Activated CD8-positive, alpha-beta T cell treated with anti-CD3 and anti-CD28 coated beads for 36 hours (primary cell): ENCODE results near the gene AGPAT4. TPM values are rescaled to one million over a fixed set of nuclear protein-coding genes. Genes with fewer than 3 reads are reported as not detected.
A peak's percentile ranks its signal among the peaks of the same experiment; 100 is the strongest.

Experiments used
- ATAC-seq: fragments of 200-7000 bp; cut with Tn5 transposase; one replicate; pipeline ENCODE4 v1.10.0; 2021; ENCODE audit warnings: mild to moderate bottlenecking, moderate library complexity
- CTCF ChIA-PET: fragments of 350-600 bp; sonication (Branson Sonifier 250); formaldehyde crosslinking; loops from one replicate; lab custom pipeline; 2021; ENCODE audit warnings: antibody characterized with exemption; lab: Charles Lee
- POLR2A ChIA-PET: fragments of 350-600 bp; sonication (Branson Sonifier 250); formaldehyde crosslinking; loops from one replicate; lab custom pipeline; 2021; ENCODE audit warnings: antibody characterized with exemption; lab: Charles Lee
- DNase-seq: peaks from one replicate; pipeline ENCODE4 v3.0.0-alpha.2; 2020
- H3K27ac Mint-ChIP-seq: one replicate; pipeline ENCODE4 v1.8.0; 2021; ENCODE audit warnings: mild to moderate bottlenecking, mixed read lengths
- H3K27me3 Mint-ChIP-seq: one replicate; pipeline ENCODE4 v1.8.0; 2021; ENCODE audit warnings: mixed read lengths
- H3K36me3 Mint-ChIP-seq: one replicate; pipeline ENCODE4 v1.8.0; 2021; ENCODE audit warnings: low read depth, mixed read lengths
- H3K4me1 Mint-ChIP-seq: one replicate; pipeline ENCODE4 v1.8.0; 2021; ENCODE audit warnings: low read depth, mixed read lengths
- H3K4me3 Mint-ChIP-seq: one replicate; pipeline ENCODE4 v1.8.0; 2021; ENCODE audit warnings: mild to moderate bottlenecking, moderate library complexity, mixed read lengths
- H3K9me3 Mint-ChIP-seq: one replicate; pipeline ENCODE4 v1.8.0; 2021; ENCODE audit warnings: mixed read lengths
- intact Hi-C: fragments of 100-400 bp; cut with micrococcal nuclease; formaldehyde crosslinking; loops from one replicate; pipeline ENCODE4 v1.10.0; 2022
- total RNA-seq, 2 experiments: library from RNA; stranded (reverse); gene quantifications; one replicate each; pipeline ENCODE4 v1.2.3, GENCODE V29; 2021
- TF ChIP-seq, protein P1 (sequence below): fragments of 200-600 bp; IDR thresholded peaks from one replicate; pipeline ENCODE4 v1.8.0; 2022; ENCODE audit warnings: antibody characterized with exemption, mild to moderate bottlenecking

The AGPAT4 gene
- total RNA-seq, 2 experiments from 2014 or later: 3.5 to 4.7 TPM

DNA sequence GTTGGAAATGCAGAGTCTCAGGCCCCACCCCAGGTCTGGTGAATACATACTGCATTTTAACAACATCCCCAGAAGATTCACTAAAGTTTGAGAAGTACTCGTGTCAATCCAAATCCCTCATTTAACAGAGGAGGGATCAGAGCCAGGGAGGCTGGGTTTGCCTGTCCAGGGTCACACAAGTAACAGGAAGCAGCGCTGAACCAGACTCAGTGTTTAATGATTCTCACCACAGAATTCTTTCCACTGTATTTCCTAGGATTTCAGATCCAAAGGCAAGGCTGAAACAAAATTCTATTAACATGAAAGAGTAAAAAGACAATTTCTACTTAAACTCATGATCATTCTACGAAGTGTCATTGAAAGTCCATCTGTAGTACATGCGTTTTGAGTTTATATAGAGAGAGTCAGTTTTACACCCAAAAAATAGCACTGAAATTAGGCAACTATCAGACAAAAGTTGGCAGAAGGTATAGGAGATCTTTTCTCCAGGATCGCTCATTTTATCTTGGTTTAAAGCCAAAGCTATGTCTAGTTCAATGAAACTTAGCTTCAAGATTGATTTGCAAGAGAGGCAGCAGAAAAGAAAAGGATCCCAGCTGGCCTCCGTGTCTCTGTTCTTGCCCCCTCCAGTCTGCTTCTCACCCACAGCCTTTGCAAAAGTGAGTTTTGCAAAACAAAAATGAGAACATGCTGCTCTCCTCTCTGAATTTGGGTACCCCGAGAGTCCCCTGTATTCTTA, 6.0 kb upstream of the AGPAT4 start:
- ATAC-seq: no peak
- CTCF ChIA-PET: interaction anchor here (1.8 kb wide), 1 partner anchor 91 kb away, joined by 6 read pairs; no protein-coding TSS in a partner anchor
- no peak overlapping the region for H3K27ac Mint-ChIP-seq
- intact Hi-C loops: no loop called here
- POLR2A ChIA-PET: no interaction called here
- no peak overlapping the region for H3K4me3 Mint-ChIP-seq
- H3K4me1 Mint-ChIP-seq: peaks cover 3% of the 10 kb centered on the region
- TF ChIP-seq, protein P1, sequence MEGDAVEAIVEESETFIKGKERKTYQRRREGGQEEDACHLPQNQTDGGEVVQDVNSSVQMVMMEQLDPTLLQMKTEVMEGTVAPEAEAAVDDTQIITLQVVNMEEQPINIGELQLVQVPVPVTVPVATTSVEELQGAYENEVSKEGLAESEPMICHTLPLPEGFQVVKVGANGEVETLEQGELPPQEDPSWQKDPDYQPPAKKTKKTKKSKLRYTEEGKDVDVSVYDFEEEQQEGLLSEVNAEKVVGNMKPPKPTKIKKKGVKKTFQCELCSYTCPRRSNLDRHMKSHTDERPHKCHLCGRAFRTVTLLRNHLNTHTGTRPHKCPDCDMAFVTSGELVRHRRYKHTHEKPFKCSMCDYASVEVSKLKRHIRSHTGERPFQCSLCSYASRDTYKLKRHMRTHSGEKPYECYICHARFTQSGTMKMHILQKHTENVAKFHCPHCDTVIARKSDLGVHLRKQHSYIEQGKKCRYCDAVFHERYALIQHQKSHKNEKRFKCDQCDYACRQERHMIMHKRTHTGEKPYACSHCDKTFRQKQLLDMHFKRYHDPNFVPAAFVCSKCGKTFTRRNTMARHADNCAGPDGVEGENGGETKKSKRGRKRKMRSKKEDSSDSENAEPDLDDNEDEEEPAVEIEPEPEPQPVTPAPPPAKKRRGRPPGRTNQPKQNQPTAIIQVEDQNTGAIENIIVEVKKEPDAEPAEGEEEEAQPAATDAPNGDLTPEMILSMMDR: no peak
- H3K9me3 Mint-ChIP-seq: peaks cover 8% of the 10 kb centered on the region
- H3K36me3 Mint-ChIP-seq: peaks cover 3% of the 10 kb centered on the region
- DNase-seq: no peak
- H3K27me3 Mint-ChIP-seq: peaks cover 2% of the 10 kb centered on the region

DNA sequence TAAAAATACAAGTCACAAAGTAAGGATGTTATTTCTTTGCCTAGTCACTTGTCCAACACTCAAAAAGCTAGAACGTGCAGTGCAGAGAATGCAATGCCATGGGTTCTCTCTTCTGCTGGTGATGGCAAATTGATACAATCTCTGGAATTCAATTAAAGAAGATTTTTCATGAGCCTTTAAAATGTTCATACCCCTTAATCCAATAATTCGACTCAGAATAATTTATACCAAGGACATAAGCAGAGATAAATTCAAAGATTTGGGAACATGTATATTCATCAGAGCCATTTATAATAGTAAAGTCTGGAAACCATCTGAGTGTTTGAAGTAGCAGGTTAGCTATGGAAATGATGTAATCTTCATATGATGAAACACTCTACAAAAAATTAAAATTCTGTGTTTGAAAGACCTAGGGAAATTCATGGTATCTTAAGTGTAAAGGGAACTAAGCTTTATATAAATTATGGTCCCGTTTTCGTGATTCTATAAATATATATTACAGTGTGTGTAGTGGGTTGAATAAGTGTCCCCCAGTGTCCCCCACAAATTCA, 2.8 kb upstream of the AGPAT4 start:
- TF ChIP-seq, protein P1: no peak
- intact Hi-C loops: no loop called here
- Mint-ChIP-seq H3K36me3 (peaks cover 3% of the 10 kb centered on the region), H3K9me3 (peaks cover 8% of the 10 kb centered on the region), H3K27me3 (peaks cover 3% of the 10 kb centered on the region), H3K27ac (no peak overlapping the region), H3K4me1 (peaks cover 19% of the 10 kb centered on the region), H3K4me3 (no peak overlapping the region)
- ChIA-PET CTCF (no interaction called here), POLR2A (no interaction called here)
- DNase-seq: no peak
- ATAC-seq: no peak

DNA sequence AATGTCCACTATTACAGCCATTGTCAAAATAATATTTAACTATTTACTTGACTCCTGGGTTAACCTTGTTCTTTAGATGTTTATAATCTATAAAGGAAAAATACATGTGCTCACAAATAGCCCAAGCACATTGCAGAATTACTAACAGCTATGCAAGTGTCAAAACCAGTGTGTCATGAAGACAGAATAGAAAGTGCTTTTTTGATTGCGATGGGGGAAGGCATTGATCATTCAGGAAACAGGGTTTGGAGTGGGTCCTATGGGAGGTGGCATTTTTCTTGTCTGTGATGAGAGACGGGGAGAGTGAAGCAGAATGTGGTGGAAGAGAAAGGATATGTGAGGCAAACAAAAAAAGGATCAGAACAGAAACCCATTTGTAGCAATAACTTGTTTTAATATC, 1.0 kb upstream of the AGPAT4 start:
- Mint-ChIP-seq H3K4me3 (no peak overlapping the region), H3K4me1 (peaks cover 19% of the 10 kb centered on the region), H3K9me3 (no peaks in the 10 kb centered on the region), H3K36me3 (no peaks in the 10 kb centered on the region), H3K27me3 (peaks cover 3% of the 10 kb centered on the region), H3K27ac (no peak overlapping the region)
- DNase-seq (no peak), ATAC-seq (no peak)
- ChIA-PET CTCF (no interaction called here), POLR2A (no interaction called here)
- intact Hi-C loops: no loop called here
- TF ChIP-seq, protein P1: no peak

DNA sequence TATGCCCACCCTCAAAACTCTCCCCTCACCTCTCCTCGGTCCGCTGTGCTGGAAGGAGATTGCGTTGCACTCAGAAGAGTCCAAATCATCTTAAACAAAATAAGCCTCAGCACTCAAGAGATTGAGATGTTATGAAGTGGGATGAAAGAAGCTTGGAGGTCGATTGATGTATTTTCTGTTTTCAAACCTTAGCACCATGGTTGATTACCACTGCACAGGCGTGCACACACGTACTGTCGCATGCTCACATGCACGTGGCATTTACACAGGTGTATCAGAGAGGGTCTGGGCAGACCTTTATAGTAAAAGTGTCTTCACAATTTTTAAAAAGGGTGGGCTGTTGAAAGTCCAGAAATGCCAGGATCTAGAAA, 612 bp upstream of the AGPAT4 start:
- intact Hi-C loops: no loop called here
- no peaks in the 10 kb centered on the region for H3K9me3 Mint-ChIP-seq
- H3K4me3 Mint-ChIP-seq: peak overlapping the region; percentile 82
- peak; percentile 8 for DNase-seq
- ATAC-seq: peak; percentile 6
- H3K27me3 Mint-ChIP-seq: peaks cover 3% of the 10 kb centered on the region
- no peaks in the 10 kb centered on the region for H3K36me3 Mint-ChIP-seq
- TF ChIP-seq, protein P1: no peak
- ChIA-PET CTCF (no interaction called here), POLR2A (interaction anchor here (1.1 kb wide), 2 partner anchors 31 to 173 kb away, joined by 3 to 4 read pairs; no protein-coding TSS in a partner anchor)
- peaks cover 19% of the 10 kb centered on the region for H3K4me1 Mint-ChIP-seq
- H3K27ac Mint-ChIP-seq: peak overlapping the region; percentile 90

DNA sequence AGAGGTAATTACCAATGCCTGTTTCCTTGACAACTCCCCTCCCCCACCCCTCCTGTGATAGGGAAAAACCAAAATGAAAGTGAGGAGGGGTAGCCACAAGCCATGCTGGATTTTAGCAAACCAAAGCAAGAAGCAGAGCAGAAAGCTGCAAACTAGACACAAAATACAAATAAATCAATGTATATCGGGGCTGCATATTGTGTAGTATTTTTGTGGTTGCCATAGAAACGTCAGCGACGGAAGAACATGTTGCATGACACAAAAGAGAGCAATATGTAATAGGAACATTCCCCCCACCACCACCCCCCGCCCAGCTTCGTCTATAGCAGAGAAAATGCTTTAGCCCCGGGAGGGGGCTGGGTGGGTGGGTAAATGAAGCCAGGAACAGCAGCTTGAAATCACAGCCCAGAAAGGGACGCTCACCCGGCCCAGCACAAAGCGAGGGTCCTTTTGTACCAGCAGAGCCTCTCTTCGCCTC, 548 bp downstream of the AGPAT4 start:
- ATAC-seq (peak; percentile 15), DNase-seq (peak; percentile 52)
- POLR2A ChIA-PET: interaction anchor here (1.1 kb wide), 2 partner anchors 30 to 171 kb away, joined by 3 to 4 read pairs; no protein-coding TSS in a partner anchor
- CTCF ChIA-PET: interaction anchor here (1.0 to 1.1 kb wide), 2 partner anchors 32 to 145 kb away, joined by 3 read pairs; no protein-coding TSS in a partner anchor
- Mint-ChIP-seq H3K4me3 (peak overlapping the region; percentile 82), H3K36me3 (no peaks in the 10 kb centered on the region), H3K27me3 (peaks cover 3% of the 10 kb centered on the region), H3K27ac (peak overlapping the region; percentile 81), H3K4me1 (peaks cover 19% of the 10 kb centered on the region), H3K9me3 (no peaks in the 10 kb centered on the region)
- intact Hi-C loops: no loop called here
- TF ChIP-seq, protein P1: no peak
